DND-41 (cell line): ENCODE results near the gene GRM7.

Experiments used
- ATAC-seq: fragments of 200-7000 bp; cut with Tn5 transposase; 3 replicates; pipeline ENCODE4 v1.9.1; 2021; ENCODE audit warnings: low read depth; ENCODE audit not compliant: insufficient read depth
- DNase-seq: peaks from one replicate; pipeline ENCODE4 v3.0.0-alpha.2; 2020
- H2AFZ ChIP-seq: 2 replicates; pipeline ENCODE4 v1.6.0; 2012; ENCODE audit warnings: low read depth, low read length
- H3K27ac ChIP-seq: 2 replicates; pipeline ENCODE4 v1.5.1; 2012; ENCODE audit warnings: low read length, inconsistent platforms
- H3K27me3 ChIP-seq: fragments of 200-600 bp; sonication (generic); 2 replicates; pipeline ENCODE4 v1.6.0; 2012; ENCODE audit warnings: low read length, mild to moderate bottlenecking, inconsistent platforms; ENCODE audit not compliant: insufficient read depth, poor library complexity
- H3K36me3 ChIP-seq: 2 replicates; pipeline ENCODE4 v1.5.1; 2012; ENCODE audit warnings: low read length, inconsistent platforms; ENCODE audit not compliant: insufficient read depth
- H3K4me1 ChIP-seq: 2 replicates; pipeline ENCODE4 v1.5.1; 2012; ENCODE audit warnings: mild to moderate bottlenecking, low read length; ENCODE audit not compliant: insufficient read depth
- H3K4me2 ChIP-seq: 2 replicates; pipeline ENCODE4 v1.6.0; 2012; ENCODE audit warnings: mild to moderate bottlenecking, moderate library complexity, low read length, inconsistent platforms; ENCODE audit not compliant: insufficient read depth
- H3K4me3 ChIP-seq, 2 experiments: fragments of 200-600 bp in 1 of 2; shearing (Covaris generic) in 1 of 2; 2 replicates each; pipeline ENCODE4 v1.5.1; 2012 to 2016; ENCODE audit warnings: inconsistent platforms in 2 of 2, low read length in 2 of 2, mild to moderate bottlenecking in 2 of 2, low read depth in 1 of 2, moderate library complexity in 1 of 2
- H3K79me2 ChIP-seq: 2 replicates; pipeline ENCODE4 v1.6.0; 2012; ENCODE audit warnings: low read length, inconsistent platforms; ENCODE audit not compliant: insufficient read depth
- H3K9ac ChIP-seq: 2 replicates; pipeline ENCODE4 v1.6.0; 2012; ENCODE audit warnings: low read depth, mild to moderate bottlenecking, inconsistent platforms, low read length, moderate library complexity
- H3K9me3 ChIP-seq: 2 replicates; pipeline ENCODE4 v1.5.1; 2012; ENCODE audit warnings: low read length, moderate library complexity, mild to moderate bottlenecking, inconsistent platforms; ENCODE audit not compliant: insufficient read depth, severe bottlenecking
- H4K20me1 ChIP-seq: 2 replicates; pipeline ENCODE4 v1.6.0; 2012; ENCODE audit warnings: low read length; ENCODE audit not compliant: insufficient read depth
- EZH2 ChIP-seq: IDR thresholded peaks from 3 replicates; pipeline ENCODE4 v1.6.1; 2012; ENCODE audit warnings: borderline replicate concordance, low read depth, mild to moderate bottlenecking, moderate library complexity, low read length, inconsistent platforms; ENCODE audit not compliant: severe bottlenecking
- TF ChIP-seq, protein P1 (sequence below): IDR thresholded peaks from 2 replicates; pipeline ENCODE4 v1.5.1; 2012; ENCODE audit warnings: borderline replicate concordance, low read length, moderate library complexity, mild to moderate bottlenecking; ENCODE audit not compliant: poor library complexity, severe bottlenecking; ENCODE audit errors: extremely low read depth

Gene GRM7

DNA sequence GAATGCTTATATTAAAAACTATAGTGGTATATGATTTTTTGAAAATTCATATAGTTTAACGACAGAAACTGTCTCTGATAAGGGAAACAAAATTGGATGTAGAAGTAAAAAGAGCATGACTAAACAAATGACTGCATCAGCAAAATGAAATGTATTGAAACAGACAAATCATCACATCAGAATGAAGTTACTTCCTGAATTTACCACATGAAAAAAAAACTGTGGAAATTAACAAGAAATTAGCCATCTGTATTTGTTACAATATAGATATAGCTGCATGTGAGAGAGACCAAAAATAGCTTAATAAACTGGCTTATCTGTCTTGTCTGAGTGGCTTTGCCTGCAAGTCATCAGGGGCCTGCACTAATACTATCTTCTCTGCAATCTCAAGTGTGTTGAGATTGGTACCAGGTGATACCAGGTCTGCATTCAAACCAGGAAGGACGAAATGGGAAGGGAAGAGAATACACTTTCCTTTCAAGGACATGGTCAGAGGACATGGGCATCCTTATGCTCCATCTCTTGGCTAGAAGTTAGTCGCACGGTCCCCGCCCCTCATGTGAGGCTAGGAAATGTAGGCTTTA is 388.7 kb downstream of the GRM7 start:
- H3K27me3 ChIP-seq, result no peaks in the 10 kb centered on the region
- H3K4me3 ChIP-seq, result no peak overlapping the region
- H3K27ac ChIP-seq, result no peak overlapping the region
- no peak overlapping the region for H2AFZ ChIP-seq
- no peaks in the 10 kb centered on the region for H4K20me1 ChIP-seq
- H3K79me2 ChIP-seq, result no peaks in the 10 kb centered on the region
- ATAC-seq (no peak), DNase-seq (no peak)
- H3K9me3 ChIP-seq, result no peaks in the 10 kb centered on the region
- H3K4me1 ChIP-seq, result no peaks in the 10 kb centered on the region
- TF ChIP-seq, protein P1, sequence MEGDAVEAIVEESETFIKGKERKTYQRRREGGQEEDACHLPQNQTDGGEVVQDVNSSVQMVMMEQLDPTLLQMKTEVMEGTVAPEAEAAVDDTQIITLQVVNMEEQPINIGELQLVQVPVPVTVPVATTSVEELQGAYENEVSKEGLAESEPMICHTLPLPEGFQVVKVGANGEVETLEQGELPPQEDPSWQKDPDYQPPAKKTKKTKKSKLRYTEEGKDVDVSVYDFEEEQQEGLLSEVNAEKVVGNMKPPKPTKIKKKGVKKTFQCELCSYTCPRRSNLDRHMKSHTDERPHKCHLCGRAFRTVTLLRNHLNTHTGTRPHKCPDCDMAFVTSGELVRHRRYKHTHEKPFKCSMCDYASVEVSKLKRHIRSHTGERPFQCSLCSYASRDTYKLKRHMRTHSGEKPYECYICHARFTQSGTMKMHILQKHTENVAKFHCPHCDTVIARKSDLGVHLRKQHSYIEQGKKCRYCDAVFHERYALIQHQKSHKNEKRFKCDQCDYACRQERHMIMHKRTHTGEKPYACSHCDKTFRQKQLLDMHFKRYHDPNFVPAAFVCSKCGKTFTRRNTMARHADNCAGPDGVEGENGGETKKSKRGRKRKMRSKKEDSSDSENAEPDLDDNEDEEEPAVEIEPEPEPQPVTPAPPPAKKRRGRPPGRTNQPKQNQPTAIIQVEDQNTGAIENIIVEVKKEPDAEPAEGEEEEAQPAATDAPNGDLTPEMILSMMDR, result no peak
- no peak for TF ChIP-seq EZH2
- H3K36me3 ChIP-seq, result no peaks in the 10 kb centered on the region
- H3K4me2 ChIP-seq, result no peak overlapping the region
- no peak overlapping the region for H3K9ac ChIP-seq

DNA sequence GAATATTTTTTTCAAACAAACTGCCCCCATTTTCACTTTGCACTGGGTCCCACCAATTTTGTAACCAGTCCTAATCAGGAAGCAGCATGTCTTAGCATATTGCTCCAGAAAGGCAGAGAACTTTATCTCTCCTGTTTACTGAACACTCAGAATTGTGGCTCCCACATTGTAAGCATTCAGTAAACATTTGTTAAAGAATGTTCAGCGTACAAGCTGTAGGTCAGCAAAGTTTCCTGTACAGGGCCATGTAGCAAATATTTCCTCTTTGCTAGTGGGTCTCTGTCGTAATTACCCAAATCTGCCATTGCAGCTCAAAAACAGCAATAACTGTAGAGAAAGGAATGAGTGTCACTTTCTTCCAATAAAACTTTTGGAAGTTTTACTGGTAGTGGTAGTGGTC is 393.3 kb downstream of the GRM7 start:
- H2AFZ ChIP-seq, result no peak overlapping the region
- DNase-seq, result no peak
- H3K36me3 ChIP-seq, result no peaks in the 10 kb centered on the region
- no peaks in the 10 kb centered on the region for H3K79me2 ChIP-seq
- no peak overlapping the region for H3K4me2 ChIP-seq
- peaks cover 3% of the 10 kb centered on the region for H3K9me3 ChIP-seq
- H3K27ac ChIP-seq, result no peak overlapping the region
- no peak overlapping the region for H3K9ac ChIP-seq
- H3K4me3 ChIP-seq, result no peak overlapping the region
- H4K20me1 ChIP-seq, result no peaks in the 10 kb centered on the region
- H3K4me1 ChIP-seq, result no peaks in the 10 kb centered on the region
- no peak for TF ChIP-seq EZH2
- no peaks in the 10 kb centered on the region for H3K27me3 ChIP-seq
- no peak for ATAC-seq

- Histone ChIP-seq H3K27ac (no peak overlapping the region), H3K4me1 (no peaks in the 10 kb centered on the region), H3K4me3 (no peak overlapping the region), H3K36me3 (no peaks in the 10 kb centered on the region), H3K4me2 (no peak overlapping the region), H3K27me3 (no peaks in the 10 kb centered on the region), H2AFZ (no peak overlapping the region), H3K9ac (no peak overlapping the region), H3K79me2 (no peaks in the 10 kb centered on the region), H3K9me3 (peaks cover 3% of the 10 kb centered on the region), H4K20me1 (no peaks in the 10 kb centered on the region)
- ATAC-seq (no peak), DNase-seq (no peak)
- TF ChIP-seq EZH2, result no peak
- TF ChIP-seq, protein P1, result no peak
These were observed 400.1 kb downstream of the GRM7 start for GRCh38 chr3:7260975-7261374.

DNA sequence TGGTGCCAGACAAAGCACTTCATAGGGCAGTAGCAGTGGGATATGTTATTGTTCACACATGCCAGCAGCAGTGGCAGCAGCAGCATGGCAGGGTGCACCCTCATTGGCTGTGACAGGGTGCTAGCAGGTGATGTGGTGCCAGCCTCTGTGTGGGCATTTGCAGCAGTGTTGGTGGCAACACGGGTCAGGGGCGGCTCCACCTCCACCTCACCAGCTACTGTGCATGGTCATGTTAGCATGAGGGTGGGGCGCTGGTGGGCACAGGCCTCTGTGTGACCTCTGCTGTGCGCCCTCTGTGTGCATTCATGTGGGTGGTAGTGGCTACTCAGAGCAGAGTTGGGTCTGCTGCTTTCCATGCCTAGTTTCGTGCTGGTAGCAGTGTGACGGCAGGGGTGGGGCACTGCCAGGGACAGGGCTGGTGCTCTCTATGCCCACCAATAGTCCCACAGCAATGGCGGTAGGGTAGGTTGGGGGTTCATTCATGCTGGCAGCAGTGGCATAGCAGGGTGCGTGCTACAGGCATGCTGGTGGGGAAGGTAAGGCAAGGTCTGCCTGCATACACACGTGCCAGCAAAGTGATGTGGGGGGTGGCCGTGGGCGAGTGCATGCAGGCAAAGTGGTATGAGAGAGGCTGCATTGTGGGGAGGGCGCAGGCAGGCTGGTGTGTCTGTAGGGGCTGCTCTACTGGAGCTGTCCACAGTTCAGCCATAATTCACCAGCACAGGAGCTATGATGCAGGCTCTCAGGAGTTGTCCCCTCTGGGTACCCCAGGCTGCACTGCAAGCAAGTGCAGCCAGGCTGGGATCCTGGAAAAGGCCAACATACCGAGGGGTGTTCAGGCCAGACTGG is 402.7 kb downstream of the GRM7 start:
- DNase-seq (no peak), ATAC-seq (no peak)
- no peaks in the 10 kb centered on the region for H3K9me3 ChIP-seq
- no peak overlapping the region for H3K4me2 ChIP-seq
- no peaks in the 10 kb centered on the region for H3K79me2 ChIP-seq
- no peaks in the 10 kb centered on the region for H3K4me1 ChIP-seq
- H3K27ac ChIP-seq, result no peak overlapping the region
- no peak overlapping the region for H2AFZ ChIP-seq
- no peaks in the 10 kb centered on the region for H4K20me1 ChIP-seq
- no peaks in the 10 kb centered on the region for H3K27me3 ChIP-seq
- no peak overlapping the region for H3K9ac ChIP-seq
- TF ChIP-seq, protein P1, result no peak
- no peak for TF ChIP-seq EZH2
- H3K36me3 ChIP-seq, result no peaks in the 10 kb centered on the region
- no peak overlapping the region for H3K4me3 ChIP-seq
